HG03108 (cell line): ENCODE measurements around the gene CELF1.
"Not testable (repeated sequence)": the region's sequence is repeated elsewhere in the genome, so short reads cannot be mapped to it uniquely, and the experiment has no call there.

ENCODE experiments used
- ATAC-seq: cut with Tn5 transposase; IDR thresholded peaks from one replicate; pipeline ENCODE4 v1.9.1; 2021; ENCODE audit warnings: moderate library complexity; ENCODE audit not compliant: unreplicated experiment

CELF1 gene

DNA sequence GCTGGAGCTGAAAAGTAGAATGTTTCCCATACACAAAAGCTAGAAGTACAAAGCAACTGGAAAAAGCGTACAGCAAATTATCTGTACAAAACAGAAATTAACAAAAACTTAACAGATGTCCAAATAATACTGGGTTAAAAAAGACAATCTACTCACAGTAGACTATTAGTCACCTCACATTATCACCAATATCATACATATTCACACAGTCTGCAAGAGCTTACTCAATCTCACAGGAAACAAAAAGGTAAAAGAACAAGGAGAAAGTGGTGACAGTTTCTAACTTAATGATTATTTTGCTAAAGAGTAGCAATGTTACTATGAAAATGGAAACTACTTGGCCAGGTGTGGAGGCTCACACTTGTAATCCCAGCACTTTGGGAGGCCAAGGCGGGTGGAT lies 11.9 kb downstream of the CELF1 start:
- no peak for ATAC-seq

DNA sequence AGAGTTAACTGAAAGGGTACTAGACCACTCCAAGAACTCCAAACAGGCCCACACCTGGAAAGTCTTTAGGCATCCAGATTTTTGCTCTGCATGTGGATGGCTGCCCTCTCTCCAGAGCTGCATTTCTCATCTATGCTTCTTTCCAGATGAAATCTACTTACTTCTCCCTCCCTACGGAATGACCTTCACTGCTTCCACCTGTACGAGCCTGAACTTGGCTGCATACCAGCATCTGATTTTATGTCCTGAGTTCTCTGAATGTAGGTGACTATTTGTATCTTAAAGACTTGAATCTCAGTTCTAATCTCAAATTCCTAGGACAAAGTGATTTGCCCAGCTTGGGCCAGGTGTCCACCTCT lies 13.3 kb downstream of the CELF1 start:
- ATAC-seq = no peak

DNA sequence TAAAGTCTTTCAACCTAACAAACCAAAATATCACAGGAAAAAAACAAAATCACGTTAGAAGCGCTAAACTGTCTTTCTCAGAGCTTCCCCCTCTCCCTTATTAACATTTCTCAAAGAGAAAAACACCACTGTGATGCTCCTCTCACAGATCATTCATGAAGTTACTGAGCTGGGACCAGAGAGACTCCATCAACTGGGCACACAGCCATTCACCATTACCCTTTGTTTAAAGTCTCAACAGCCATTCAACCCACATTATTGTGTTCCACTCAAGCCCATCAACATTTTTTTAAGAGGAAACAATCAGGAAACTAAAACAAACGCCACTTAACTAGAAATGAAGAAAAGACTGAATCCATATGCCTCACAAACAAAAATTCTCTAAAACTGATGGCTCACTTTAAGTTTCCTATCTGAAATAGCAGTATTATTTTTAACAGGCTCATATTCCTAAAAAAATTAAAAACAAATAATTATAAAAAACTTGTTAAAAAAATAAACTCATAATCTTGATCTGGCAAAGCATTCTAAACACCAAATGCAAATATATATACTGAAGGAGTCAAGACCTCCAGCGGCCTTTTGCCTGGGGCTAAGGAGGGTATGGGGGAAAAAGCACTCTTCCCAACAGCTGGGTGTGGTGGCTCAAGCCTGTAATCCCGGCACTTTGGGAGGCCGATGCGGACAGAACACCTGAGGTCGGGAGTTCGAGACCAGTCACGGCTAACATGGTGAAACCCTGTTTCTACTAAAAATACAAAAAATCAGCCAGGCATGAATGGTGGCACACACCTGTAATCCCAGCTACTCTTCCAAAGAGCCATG lies 14.0 kb downstream of the CELF1 start:
- ATAC-seq = no peak

DNA sequence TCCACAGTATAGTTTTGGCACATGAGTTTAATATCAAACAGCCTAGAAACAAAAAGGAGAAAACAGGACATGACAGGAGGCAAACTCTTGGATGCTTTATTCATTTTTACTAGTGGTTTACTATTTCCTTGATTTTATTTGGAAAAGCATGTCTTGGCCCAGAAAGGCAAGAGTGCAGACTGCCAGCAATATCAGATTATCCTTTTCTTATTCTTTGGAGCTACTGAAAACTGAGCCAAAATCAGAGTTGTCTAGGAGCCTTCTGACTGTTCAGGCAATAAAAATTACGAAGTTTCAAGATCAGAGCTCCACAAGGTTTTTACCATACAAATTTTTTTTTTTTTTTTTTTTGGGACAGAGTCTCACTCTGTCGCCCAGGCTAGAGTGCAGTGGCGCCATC lies 16.0 kb downstream of the CELF1 start:
- ATAC-seq = no peak

DNA sequence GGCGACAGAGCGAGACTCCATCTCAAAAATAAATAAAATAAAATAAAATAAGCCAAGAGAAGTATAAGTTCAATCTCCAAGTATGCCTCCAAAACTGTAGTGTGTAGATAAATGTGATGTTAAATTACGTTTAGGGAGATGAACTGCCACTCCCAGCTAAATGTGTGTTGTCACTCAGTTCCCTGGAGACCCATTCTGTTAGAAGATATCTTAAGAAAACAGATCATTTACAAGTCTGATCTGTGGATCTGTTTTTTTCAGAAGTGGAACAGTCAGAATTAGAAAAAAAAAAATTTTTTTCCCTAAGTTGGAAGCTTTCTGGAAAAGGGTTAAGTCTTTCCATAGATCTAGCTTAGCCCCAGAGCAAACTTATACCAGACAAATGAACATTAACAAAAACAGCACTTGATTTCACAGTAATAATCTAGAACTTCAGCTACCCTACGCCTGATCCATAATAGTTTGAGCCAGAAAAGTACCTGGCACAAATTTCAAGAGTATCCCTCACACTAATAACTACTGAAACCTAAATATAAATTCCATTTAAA lies 18.2 kb downstream of the CELF1 start:
- no peak for ATAC-seq

DNA sequence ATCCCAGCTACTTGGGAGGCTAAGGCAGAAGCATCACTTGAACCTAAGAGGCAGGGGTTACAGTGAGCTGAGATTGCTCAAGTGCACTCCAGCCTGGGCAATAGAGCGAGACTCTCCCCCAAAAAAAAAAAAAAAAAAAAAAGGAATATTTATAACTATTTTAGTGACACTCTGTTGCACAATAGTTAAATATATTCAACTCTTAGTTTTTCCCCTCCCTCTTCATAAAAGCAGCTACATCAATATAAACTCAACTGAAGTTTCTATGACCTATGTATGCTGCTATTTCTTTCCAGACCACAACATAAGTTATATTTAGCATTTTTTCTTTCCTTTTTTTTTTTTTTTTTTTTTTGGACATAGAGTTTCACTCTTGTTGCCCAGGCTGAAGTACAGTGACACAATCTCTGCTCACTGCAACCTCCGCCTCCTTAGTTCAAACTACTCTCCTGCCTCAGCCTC lies 19.2 kb downstream of the CELF1 start:
- ATAC-seq = no peak

DNA sequence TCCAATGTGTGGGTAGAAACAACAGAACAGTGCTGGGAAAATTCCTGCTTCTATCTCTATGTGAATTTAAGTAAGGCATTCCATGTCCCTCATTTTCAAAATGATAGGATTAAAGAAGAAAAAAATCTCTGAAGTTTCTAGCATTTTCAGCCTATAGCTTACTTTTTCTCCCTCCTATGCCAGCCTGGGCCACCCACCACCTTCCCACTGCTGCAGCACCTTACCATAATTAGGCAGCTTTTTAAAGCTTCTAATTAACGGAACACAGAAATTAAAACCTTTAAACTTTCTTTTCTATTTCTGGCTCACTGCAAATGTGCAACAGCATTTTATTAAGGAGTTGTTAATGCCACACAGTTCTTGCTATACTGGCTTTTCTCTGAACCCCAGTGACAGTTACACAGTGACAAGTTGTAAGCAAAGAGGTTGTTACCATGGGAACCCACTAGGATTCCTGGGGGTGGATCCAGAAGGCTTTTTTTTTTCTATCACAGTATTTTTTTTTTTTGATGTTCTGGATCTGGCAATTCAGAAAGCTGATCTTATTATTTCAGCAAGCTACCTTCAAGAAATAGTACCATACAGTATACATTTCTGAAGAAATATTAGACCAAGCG lies 20.2 kb downstream of the CELF1 start:
- ATAC-seq = no peak

DNA sequence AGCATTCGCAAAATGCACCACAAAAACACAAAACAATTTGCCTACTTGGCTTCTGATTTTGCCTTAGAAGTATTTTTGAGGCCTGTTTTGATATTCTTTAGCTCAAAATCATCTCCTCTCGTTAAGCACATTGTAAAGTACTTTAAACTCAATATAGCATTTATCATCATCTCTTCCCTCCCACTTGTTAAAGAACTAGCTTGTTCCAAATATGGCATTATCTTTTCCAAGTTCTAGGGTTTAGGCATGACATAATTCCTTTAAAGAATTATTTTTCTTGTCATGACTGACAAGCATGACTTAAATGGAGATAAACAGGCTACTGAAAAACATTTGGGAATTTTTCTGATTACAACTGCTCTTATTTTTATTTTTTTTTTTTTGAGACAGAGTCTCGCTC lies 21.3 kb downstream of the CELF1 start:
- no peak for ATAC-seq

DNA sequence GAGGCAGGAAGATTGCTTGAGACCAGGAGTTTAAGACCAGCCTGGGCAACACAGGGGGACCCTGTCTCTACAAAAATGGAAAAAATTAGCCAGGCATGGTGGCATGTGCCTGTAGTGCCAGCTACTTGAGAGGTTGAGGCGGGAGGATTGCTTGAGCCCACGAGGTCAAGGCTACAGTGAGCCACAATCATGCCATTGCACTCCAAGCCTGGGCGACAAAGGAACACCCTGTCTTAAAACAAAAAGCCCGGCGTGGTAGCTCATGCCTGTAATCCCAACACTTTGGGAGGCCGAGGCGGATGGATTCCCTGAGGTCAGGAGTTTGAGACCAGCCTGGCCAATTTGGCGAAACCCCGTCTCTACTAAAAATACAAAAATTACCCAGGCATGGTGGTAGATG lies 22.2 kb downstream of the CELF1 start:
- ATAC-seq = not testable (repeated sequence)

DNA sequence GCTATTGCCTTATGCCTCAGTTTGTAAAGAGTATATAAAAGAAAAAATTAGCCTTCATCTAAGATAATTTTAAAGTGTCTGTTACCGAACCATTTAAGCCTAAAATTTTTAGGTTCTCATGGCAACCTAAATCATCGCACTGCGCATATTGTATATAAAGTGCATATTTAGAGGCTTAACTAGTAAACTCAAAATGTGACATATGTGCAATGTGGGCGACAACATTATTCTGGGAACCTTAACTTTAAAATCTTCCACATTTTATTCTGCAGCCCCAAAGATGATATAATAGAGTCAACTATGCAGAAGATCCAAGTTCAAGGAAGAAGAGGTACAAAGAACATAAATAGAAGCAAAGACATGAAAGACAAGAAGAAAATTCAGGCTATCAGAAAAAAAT lies 23.0 kb downstream of the CELF1 start:
- no peak for ATAC-seq

DNA sequence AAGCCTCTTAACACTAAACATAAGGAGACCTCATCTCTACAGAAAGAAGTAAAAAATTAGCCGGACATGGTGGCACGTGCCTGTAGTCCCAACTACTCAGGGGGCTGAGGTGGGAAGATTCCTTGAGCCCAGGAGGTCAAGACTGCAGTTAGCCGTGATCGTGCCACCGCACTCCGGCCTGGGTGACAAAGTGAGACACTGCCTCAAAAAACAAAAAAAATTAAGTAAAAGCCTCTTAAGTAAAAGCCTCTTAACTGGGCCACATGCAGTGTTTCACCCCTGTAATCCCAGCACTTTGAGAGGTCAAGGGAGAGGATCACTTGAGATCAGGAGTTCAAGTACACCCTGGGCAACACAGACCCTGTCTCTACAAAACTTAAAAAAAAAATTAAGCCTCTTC lies 25.7 kb downstream of the CELF1 start:
- ATAC-seq = no peak

DNA sequence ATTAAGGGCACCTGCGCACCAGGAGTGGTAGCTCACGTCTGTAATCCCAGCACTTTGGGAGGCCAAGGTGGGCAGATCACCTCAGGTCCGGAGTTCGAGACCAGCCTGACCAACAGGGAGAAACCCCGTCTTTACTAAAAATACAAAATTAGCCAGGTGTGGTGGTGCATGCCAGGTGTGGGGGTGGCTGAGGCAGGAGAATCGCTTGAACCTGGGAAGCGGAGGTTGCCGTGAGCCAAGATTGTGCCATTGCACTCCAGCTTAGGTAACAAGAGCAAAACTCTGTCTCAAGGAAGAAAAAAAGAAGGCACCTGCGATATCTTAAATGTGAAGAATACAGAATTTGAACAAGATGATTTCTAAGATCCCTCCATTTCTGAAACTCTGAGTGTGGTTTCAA lies 26.9 kb downstream of the CELF1 start:
- ATAC-seq = not testable (repeated sequence)

DNA sequence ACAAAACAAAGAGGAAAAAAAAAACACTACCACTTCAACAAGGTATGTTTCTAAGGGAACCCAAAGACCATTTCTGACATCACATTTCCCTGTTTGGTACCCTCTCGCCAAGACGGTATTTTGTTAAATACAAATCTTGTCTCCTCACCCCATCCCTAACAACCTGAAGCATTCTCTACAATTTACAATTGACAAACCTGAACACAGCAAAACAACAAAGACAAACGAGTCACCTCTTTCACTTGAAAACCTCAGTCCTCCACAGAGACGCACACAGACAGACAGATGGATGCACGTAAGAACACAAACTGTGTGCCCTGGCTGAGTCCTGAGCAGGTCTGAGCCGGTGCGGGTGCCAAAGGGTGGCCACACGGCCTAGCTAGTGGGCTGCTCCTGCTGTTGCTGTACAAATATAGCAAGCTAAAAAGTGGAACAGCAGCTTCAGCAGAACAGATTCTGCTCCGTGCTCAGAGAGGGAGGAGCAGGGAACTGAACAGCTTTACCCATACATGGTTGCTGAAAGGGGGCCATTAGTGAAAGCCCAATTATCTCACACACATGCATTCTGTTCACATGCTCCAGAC lies 28.5 kb downstream of the CELF1 start:
- no peak for ATAC-seq

DNA sequence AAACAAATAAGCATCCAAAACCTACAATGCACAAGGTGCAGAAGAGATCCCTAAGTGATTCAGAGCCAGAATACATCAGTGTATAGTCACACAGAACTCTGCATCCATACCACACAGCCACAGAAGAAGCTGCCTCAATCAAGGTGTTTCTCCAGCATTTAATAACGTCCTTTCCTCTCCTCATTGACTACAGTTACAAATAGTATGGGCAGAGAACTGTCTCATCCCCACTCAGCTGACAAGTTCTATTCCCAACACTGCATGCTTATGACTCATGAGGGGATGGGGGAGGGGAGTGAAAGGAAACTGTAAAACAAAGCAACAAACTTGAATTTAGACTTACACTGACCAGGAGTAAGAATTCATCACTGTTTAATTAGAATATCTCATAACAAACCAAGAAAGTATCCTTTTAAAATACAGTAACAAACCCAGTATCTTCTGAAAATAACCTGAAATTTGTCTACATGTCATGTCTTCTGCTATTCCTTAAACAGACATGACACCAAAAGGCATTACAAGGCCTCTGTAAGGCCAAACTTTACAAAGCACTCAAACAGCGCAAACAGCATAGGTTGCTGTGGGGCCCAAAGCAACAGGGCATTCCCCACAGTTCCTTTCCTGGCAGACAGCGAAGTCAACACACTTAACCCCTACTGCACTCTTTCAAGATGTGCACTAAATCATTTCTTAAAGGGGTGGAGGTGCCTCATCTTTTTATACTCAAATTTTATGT lies 29.3 kb downstream of the CELF1 start:
- peak; percentile 61 for ATAC-seq

DNA sequence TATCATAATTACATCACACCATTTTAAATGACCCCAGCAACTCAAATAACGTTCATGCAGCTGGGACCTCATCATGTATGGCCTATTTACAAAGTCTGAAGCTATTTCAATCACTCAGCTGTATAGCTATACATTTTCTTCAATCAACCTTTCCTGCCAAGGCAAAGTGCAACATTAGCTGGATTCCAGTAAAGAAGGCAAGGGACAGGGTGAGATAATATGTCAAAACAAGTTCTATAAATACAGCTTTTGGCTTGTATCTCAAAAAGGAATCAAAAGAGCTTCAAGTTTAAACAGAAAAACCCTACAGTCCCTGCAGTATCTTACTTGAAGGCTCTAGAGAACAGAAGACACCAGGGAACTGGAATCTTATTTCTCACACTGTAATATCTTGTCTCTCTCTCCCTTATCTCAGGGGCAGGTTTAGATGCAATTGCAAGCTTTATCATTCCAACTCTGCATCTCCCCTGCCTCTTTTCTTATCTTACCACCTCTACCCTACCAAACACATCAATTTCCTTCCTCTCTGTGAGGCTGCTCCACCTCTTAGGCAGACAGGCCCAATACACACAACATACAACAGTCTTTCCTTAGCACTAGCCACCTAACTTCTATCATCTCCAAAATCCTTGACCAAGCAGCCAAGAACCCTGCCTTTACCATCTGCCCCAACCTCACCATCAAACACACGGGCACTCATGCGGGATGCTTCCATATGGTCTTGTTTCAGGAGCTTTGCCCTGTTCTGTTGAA lies 34.5 kb downstream of the CELF1 start:
- no peak for ATAC-seq

DNA sequence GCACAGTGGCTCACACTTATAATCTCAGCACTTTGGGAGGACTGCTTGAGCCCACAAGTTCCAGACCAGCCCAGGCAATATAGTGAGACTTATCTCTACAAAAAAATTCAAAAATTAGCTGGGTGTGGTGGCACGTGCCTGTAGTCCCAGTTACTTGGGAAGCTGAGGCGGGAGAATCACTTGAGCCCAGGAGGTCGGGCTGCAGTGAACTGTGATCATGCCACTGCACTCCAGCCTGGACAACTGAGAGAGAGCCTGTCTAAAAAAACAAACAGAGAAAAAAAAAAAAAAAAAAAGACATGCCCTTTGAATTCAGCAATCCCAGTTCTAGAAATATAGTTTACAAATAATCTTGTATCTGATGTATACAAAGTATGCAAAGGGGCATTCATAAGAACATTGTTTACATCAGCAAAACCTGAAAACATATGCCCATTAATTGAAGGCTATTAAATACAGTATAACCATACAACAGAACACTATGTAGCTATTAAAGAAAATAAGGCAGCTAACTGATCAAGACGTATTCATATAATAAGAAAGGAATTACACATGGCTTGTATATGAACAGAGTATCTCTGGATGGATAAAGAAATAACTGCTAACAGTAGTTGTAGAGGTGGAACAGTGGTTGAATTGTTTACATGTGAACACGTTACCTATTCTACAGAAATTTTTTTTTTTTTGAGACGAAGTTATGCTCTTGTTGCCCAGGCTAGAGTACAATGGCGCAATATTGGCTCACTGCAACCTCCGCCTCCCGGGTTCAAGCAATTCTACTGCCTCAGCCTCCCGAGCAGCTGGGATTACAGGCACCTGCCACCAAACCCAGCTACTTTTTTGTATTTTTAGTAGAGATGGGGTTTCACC lies 35.7 kb downstream of the CELF1 start:
- no peak for ATAC-seq

DNA sequence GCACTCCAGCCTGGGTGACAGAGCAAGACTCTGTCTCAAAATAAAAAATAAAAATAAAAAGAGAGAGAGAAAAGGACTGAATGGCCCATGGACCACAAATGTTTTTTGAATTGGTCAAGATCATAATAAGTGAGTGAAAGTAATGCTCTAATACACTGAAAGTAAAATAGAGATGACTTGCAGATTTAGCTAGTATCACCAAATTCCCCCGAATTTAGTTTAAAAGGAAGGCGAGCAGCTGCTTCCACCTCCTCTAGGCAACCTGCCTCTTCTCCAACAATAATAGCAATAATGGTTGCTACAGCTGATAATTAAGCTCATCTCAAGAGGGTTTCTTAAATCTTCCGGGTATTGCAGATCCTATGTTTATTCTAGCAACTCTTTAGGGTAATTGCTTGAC lies 36.8 kb downstream of the CELF1 start:
- ATAC-seq = no peak

DNA sequence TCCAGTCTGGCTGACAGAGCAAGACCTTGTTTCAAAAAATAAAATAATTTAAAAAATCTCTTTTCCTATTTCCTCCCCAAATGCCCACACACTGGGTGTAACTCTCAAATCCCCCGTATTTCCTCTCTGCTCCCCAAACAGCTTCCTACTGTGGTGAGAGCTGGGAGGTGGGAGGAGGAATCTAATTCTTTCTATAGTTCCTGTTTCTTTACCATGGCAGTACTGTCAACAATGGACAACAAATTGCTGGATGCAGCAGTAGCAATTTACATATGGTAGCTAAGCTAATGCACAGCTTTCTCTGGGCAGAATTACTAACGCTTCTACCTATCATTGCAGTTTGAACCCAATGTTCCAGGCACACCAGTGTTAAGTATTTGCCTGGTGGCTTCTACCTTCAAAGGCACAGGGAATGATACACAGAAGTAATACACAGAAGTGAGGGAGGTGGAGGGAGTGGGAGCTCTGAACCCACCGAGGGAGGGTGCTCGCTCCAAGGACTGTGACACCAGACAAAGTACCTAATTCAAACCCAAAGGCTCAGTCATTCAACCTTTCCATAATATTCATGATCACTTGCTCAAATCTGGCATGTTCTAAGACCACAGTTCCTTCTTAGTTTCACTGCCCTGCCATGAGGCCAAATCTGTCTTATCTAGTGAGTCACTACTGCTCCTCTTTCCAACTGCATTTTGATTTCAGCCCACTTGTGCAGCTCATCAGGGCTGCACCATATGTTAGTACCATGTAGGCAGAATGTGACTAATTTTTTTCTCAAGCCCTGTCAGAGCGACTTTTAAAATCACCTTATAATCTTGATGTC lies 37.9 kb downstream of the CELF1 start:
- ATAC-seq = no peak

DNA sequence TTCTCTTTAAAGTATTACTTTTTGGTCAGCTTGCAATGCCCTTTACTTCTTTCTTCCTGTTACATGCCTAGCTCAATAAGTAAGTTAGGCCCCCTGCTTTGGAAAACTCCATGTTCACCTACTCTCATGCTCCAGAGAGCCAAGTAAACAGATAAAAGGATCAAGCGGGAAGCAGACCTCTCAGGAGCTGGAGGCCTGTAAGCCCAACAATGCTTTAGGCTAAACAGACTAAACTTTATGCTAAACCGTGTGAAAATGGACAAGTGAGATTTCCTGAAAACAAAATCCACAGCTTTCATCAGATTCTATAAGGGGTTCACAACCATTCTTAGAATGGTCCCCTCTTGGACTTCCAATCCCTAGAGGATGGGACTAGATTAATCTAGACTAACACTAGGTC lies 40.2 kb downstream of the CELF1 start:
- no peak for ATAC-seq
